Sigmoid colon (tissue), 7 donors: Measurements from ENCODE around the gene RING1. TPM values are rescaled to one million over a fixed set of nuclear protein-coding genes. Genes with fewer than 3 reads are reported as not detected.

Experiments used
- DNase-seq: peaks from one replicate; pipeline ENCODE4 v3.0.0-alpha.2; 2019
- H3K27ac ChIP-seq, 4 donors: fragments of 200-600 bp; sonication (generic); one replicate each; pipeline ENCODE4 v1.5.1; 2016 to 2019; ENCODE audit warnings: mild to moderate bottlenecking in 1 of 4
- H3K27me3 ChIP-seq, 3 donors: fragments of 200-600 bp; sonication (generic); one replicate each; pipeline ENCODE4 v1.5.1; 2019; ENCODE audit warnings: mild to moderate bottlenecking in 1 of 3
- H3K36me3 ChIP-seq, 4 donors: fragments of 200-600 bp; sonication (generic); one replicate each; pipeline ENCODE4 v1.5.1; 2016 to 2019
- H3K4me1 ChIP-seq, 4 donors: fragments of 200-600 bp; sonication (generic); one replicate each; pipeline ENCODE4 v1.5.1; 2017 to 2019
- H3K4me3 ChIP-seq, 4 donors: fragments of 200-600 bp; sonication (generic); one replicate each; pipeline ENCODE4 v1.5.1; 2017 to 2019; ENCODE audit warnings: mild to moderate bottlenecking in 2 of 4, moderate library complexity in 1 of 4
- H3K9me3 ChIP-seq, 4 donors: fragments of 200-600 bp in 3 of 4; sonication (generic) in 3 of 4; one replicate each; pipeline versions ENCODE4 v1.5.1 to v1.6.1; 2013 to 2019
- CTCF ChIP-seq, 4 experiments: fragments of 450-650 bp in 3 of 4; fragments of 200-600 bp in 1 of 4; IDR thresholded peaks; one replicate each; pipeline ENCODE4 v1.5.1; 2016 to 2019; ENCODE audit warnings: antibody characterized with exemption in 4 of 4, mild to moderate bottlenecking in 3 of 4, moderate library complexity in 2 of 4
- EP300 ChIP-seq, 4 donors: sonication (generic); formaldehyde crosslinking; IDR thresholded peaks; one replicate each; pipeline ENCODE4 v1.6.1; 2017; ENCODE audit warnings: antibody characterized with exemption in 4 of 4
- POLR2A ChIP-seq, 2 donors: fragments of 450-650 bp; IDR thresholded peaks; one replicate each; pipeline ENCODE4 v1.6.1; 2016; ENCODE audit warnings: antibody characterized with exemption in 2 of 2, mild to moderate bottlenecking in 2 of 2, moderate library complexity in 2 of 2
- POLR2AphosphoS5 ChIP-seq, 4 donors: sonication (generic); formaldehyde crosslinking; IDR thresholded peaks; one replicate each; pipeline ENCODE4 v1.6.1; 2017; ENCODE audit warnings: antibody characterized with exemption in 4 of 4
- WGBS, 2 donors: extraction: QIAGEN DNeasy Blood & Tissue Kit; methylation state at CpG; one replicate each; pipeline ENCODE4 v1.1.7; 2013; 5-methylcytosine and 5-hydroxymethylcytosine counted together
- intact Hi-C: fragments of 100-400 bp; cut with DNase I; formaldehyde crosslinking; loops from one replicate; pipeline ENCODE4 v1.15.1; 2023
- polyA plus RNA-seq, 3 donors: library from polyadenylated mRNA; stranded (reverse); fragments of 200-250 nt; gene quantifications; one replicate each; pipeline ENCODE4 v1.2.3, GENCODE V29; 2013
- total RNA-seq, 4 donors: library from RNA; depleted of rRNA; stranded (reverse); fragments of >200 nt; gene quantifications; one replicate each; pipeline ENCODE4 v1.1.0, GENCODE V29; 2016
- donor health status: healthy with polysubstance abuse.
- donor health status: Bipolar disorder and iron deficiency.
- donor health status: healthy.

Gene RING1
- total and polyA plus RNA-seq, 7 donors = 13.2 to 36.0 (median 18.1) TPM

- Histone ChIP-seq H3K36me3 (peaks cover 20 to 49% (median 29%) of the 10 kb centered on the region in 4 donors), H3K27ac (peak within 1 kb of the TSS; percentile 91 to 98 (median 96)), H3K4me1 (peaks cover 0 to 68% (median 52%) of the 10 kb centered on the region in 4 donors), H3K4me3 (peak within 1 kb of the TSS; percentile 77 to 90 (median 84)), H3K9me3 (no peaks in the 10 kb centered on the region), H3K27me3 (no peaks in the 10 kb centered on the region)
- peak; percentile 52 to 81 (median 78) for TF ChIP-seq POLR2AphosphoS5 (IDR thresholded peaks at IDR 0.05)
- TF ChIP-seq CTCF (IDR thresholded peaks at IDR 0.05) = no peak
- peak in 1 of 4 donors; percentile 16 for TF ChIP-seq EP300 (IDR thresholded peaks at IDR 0.05)
- TF ChIP-seq POLR2A (IDR thresholded peaks at IDR 0.05) = peak; percentile 30 to 39
- 0% methylated on average over 68 of the region's 68 CpGs for WGBS, 2 donors
- DNase-seq = peak; percentile 100
- intact Hi-C loops = loop anchor here (2.0 to 10.0 kb wide), 7 partner anchors 40 to 1006 kb away; partner anchors contain the start of genes BRD2, GPSM3, PBX2 and RPS18
Measured at GRCh38 chr6:33200219-33201146, 7.8 kb upstream of the RING1 start, which contains the start of the genes RXRB and SLC39A7. RXRB (minus strand) TSS chr6:33200665; CDS start chr6:33200476, 189 bp downstream. SLC39A7 (plus strand) TSS chr6:33200867; CDS start chr6:33201246, 379 bp downstream.

GRCh38 chr6:33201147-33201545 lies 7.2 kb upstream of the RING1 start:
- Histone ChIP-seq H3K27ac (peak overlapping the region; percentile 91 to 98 (median 96)), H3K36me3 (peaks cover 20 to 43% (median 25%) of the 10 kb centered on the region in 4 donors), H3K4me1 (peaks cover 0 to 68% (median 52%) of the 10 kb centered on the region in 4 donors), H3K9me3 (no peaks in the 10 kb centered on the region), H3K27me3 (no peaks in the 10 kb centered on the region), H3K4me3 (peak overlapping the region; percentile 77 to 90 (median 84))
- 1 to 5% methylated on average over 14 of the region's 14 CpGs for WGBS, 2 donors
- no peak for DNase-seq
- intact Hi-C loops = loop anchor here (2.0 to 10.0 kb wide), 7 partner anchors 40 to 1006 kb away; partner anchors contain the start of genes BRD2, GPSM3, PBX2 and RPS18
- TF ChIP-seq POLR2A (IDR thresholded peaks at IDR 0.05) = no peak
- TF ChIP-seq POLR2AphosphoS5 (IDR thresholded peaks at IDR 0.05) = no peak
- no peak for TF ChIP-seq CTCF (IDR thresholded peaks at IDR 0.05)
- no peak for TF ChIP-seq EP300 (IDR thresholded peaks at IDR 0.05)

- TF ChIP-seq EP300 (IDR thresholded peaks at IDR 0.05) (no peak), CTCF (IDR thresholded peaks at IDR 0.05) (no peak)
- DNase-seq = no peak
- Histone ChIP-seq H3K27ac (peak overlapping the region in 2 of 4 donors; percentile 96 to 98), H3K36me3 (peaks cover 13 to 35% (median 17%) of the 10 kb centered on the region in 4 donors), H3K9me3 (no peaks in the 10 kb centered on the region), H3K27me3 (no peaks in the 10 kb centered on the region), H3K4me3 (peak overlapping the region in 2 of 4 donors; percentile 77 to 90), H3K4me1 (peaks cover 0 to 68% (median 55%) of the 10 kb centered on the region in 4 donors)
- 84 to 90% methylated on average over 6 of the region's 6 CpGs for WGBS, 2 donors
- intact Hi-C loops = loop anchor here (2.0 to 10.0 kb wide), 7 partner anchors 41 to 1007 kb away; partner anchors contain the start of genes BRD2, GPSM3, PBX2 and RPS18
Measured at GRCh38 chr6:33201935-33202334, 6.4 kb upstream of the RING1 start.

GRCh38 chr6:33202799-33203198 lies 5.5 kb upstream of the RING1 start:
- intact Hi-C loops = loop anchor here (5.0 to 10.0 kb wide), 5 partner anchors 70 to 1008 kb away; partner anchors contain the start of genes BRD2, GPSM3, PBX2 and RPS18
- H3K27ac ChIP-seq = no peak overlapping the region
- TF ChIP-seq POLR2AphosphoS5 (IDR thresholded peaks at IDR 0.05) (no peak), POLR2A (IDR thresholded peaks at IDR 0.05) (no peak), CTCF (IDR thresholded peaks at IDR 0.05) (no peak), EP300 (IDR thresholded peaks at IDR 0.05) (no peak)
- H3K4me3 ChIP-seq = no peak overlapping the region
- H3K9me3 ChIP-seq = no peaks in the 10 kb centered on the region
- 86 to 92% methylated on average over 6 of the region's 6 CpGs for WGBS, 2 donors
- peaks cover 0 to 70% (median 58%) of the 10 kb centered on the region in 4 donors for H3K4me1 ChIP-seq
- DNase-seq = no peak
- H3K27me3 ChIP-seq = no peaks in the 10 kb centered on the region
- H3K36me3 ChIP-seq = peaks cover 9 to 26% (median 14%) of the 10 kb centered on the region in 4 donors
